Calu3 (cell line): ENCODE data around the gene ZNF775. TPM values are rescaled to one million over a fixed set of nuclear protein-coding genes. Genes with fewer than 3 reads are reported as not detected.

Experiments
- BruUV-seq: library from RNA; stranded (reverse); fragments of 400-500 nt; replicated peaks from 2 replicates; lab custom pipeline; 2021; lab: Mats Ljungman, UMichigan
- CTCF ChIA-PET: fragments of 300-600 bp; sonication (Branson Sonifier 250); formaldehyde crosslinking; loops from one replicate; lab custom pipeline; 2022; ENCODE audit warnings: antibody characterized with exemption; lab: Charles Lee
- DNase-seq: peaks from one replicate; pipeline ENCODE4 v3.0.0; 2022
- H3K27ac Mint-ChIP-seq: one replicate; pipeline ENCODE4 v1.8.0; 2022; ENCODE audit warnings: mixed read lengths; ENCODE audit not compliant: unreplicated experiment
- H3K27me3 Mint-ChIP-seq: one replicate; pipeline ENCODE4 v1.8.0; 2022; ENCODE audit warnings: mixed read lengths; ENCODE audit not compliant: unreplicated experiment
- H3K36me3 Mint-ChIP-seq: one replicate; pipeline ENCODE4 v1.8.0; 2022; ENCODE audit warnings: mild to moderate bottlenecking, moderate library complexity, mixed read lengths; ENCODE audit not compliant: insufficient read depth, unreplicated experiment
- H3K4me1 Mint-ChIP-seq: one replicate; pipeline ENCODE4 v1.8.0; 2022; ENCODE audit warnings: mild to moderate bottlenecking, low read depth, mixed read lengths; ENCODE audit not compliant: unreplicated experiment
- H3K4me3 Mint-ChIP-seq: one replicate; pipeline ENCODE4 v1.8.0; 2022; ENCODE audit warnings: mild to moderate bottlenecking, low read depth, moderate library complexity, mixed read lengths; ENCODE audit not compliant: unreplicated experiment
- H3K9me3 Mint-ChIP-seq: one replicate; pipeline ENCODE4 v1.8.0; 2022; ENCODE audit warnings: low read depth, mixed read lengths; ENCODE audit not compliant: unreplicated experiment
- intact Hi-C: fragments of 100-400 bp; cut with micrococcal nuclease; formaldehyde crosslinking; loops from one replicate; pipeline ENCODE4 v1.10.0; 2022; ENCODE audit not compliant: unreplicated experiment
- total RNA-seq: library from RNA; stranded (reverse); gene quantifications from 2 replicates; pipeline ENCODE4 v1.2.3, GENCODE V29; 2022
- TF ChIP-seq, protein P1 (sequence below): fragments of 200-600 bp; IDR thresholded peaks from one replicate; pipeline ENCODE4 v1.8.0; 2022; ENCODE audit warnings: antibody characterized with exemption; ENCODE audit not compliant: unreplicated experiment

Gene ZNF775
- total RNA-seq, 1 experiment from 2014 or later: 5.8 TPM

DNA sequence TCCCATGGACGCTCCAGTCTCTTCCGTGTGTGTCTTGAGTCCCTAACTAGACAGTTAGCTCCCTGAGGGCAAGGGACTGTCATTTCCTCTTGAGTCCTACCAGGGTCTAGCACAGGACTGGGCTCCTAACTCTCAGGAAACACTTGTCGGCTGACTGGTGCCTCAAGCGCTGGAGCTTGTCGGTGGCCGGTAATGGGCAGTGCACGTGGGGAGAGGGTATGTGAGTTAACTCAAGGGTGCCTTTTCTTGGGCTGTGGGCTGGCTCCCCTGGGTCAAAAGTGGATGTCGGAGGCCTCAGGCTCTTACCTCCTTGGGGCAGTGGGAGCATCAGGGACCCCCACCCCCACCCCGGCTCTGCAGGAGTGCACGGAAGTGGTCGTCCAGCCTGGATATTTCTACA lies 32.9 kb downstream of the ZNF775 start:
- intact Hi-C loops: no loop called here
- no peak overlapping the region for H3K27ac Mint-ChIP-seq
- H3K36me3 Mint-ChIP-seq: peaks cover 5% of the 10 kb centered on the region
- no TSS peak for BruUV-seq
- DNase-seq: no peak
- no peak overlapping the region for H3K4me3 Mint-ChIP-seq
- CTCF ChIA-PET: no interaction called here
- TF ChIP-seq, protein P1, sequence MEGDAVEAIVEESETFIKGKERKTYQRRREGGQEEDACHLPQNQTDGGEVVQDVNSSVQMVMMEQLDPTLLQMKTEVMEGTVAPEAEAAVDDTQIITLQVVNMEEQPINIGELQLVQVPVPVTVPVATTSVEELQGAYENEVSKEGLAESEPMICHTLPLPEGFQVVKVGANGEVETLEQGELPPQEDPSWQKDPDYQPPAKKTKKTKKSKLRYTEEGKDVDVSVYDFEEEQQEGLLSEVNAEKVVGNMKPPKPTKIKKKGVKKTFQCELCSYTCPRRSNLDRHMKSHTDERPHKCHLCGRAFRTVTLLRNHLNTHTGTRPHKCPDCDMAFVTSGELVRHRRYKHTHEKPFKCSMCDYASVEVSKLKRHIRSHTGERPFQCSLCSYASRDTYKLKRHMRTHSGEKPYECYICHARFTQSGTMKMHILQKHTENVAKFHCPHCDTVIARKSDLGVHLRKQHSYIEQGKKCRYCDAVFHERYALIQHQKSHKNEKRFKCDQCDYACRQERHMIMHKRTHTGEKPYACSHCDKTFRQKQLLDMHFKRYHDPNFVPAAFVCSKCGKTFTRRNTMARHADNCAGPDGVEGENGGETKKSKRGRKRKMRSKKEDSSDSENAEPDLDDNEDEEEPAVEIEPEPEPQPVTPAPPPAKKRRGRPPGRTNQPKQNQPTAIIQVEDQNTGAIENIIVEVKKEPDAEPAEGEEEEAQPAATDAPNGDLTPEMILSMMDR: no peak
- H3K27me3 Mint-ChIP-seq: no peaks in the 10 kb centered on the region
- H3K4me1 Mint-ChIP-seq: peaks cover 4% of the 10 kb centered on the region
- H3K9me3 Mint-ChIP-seq: no peaks in the 10 kb centered on the region

DNA sequence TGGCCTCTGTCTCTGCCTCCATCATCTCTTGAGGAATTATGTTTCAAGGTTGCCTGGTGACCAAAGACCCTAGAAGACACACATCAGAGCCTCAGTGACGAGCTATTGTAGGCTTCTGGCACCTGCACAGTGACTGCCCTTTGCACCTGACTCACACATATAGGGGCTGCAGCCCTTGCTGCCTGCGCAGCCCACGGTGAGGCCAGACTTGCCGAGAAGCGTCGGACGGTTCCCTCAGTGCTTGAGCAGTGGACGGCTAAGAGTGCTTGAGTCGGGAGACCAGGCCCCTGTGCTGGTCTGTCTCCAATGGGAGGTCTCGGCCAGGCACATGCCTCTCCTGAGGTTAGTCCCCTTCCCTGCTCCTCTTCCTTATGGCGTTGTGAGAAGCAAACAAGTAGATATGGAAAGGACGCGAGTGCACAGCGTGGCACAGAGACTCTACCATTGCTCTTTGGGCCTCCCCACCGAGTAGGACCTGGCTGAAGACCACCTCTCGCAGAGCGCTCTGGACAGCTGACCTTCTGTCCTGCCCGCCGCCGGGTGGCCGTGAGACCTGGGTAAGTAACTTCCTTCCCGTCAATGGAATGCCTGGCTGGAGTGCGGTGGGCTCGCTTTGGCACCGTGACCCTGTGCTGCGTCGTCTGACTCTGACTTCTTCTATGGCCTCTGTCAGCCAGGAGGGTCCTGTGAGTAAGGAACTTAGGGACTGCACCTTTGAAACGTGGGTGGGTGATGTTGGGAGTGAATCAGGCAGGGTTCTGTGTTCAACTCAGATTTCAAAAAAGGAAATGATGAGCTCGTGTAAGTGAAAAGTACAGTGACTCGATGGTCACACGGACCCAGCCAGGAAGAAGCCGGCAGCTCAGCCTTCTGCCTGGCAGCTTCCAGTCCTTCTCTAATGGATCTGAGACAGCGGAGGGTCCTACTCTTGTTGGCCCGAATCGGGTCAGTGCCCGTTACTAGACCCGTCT lies 33.7 kb downstream of the ZNF775 start:
- no peak overlapping the region for H3K27ac Mint-ChIP-seq
- CTCF ChIA-PET: interaction anchor here (0.6 kb wide), 1 partner anchor 110 kb away, joined by 5 read pairs; no protein-coding TSS in a partner anchor
- no peaks in the 10 kb centered on the region for H3K27me3 Mint-ChIP-seq
- no TSS peak for BruUV-seq
- no peak overlapping the region for H3K4me3 Mint-ChIP-seq
- peaks cover 5% of the 10 kb centered on the region for H3K36me3 Mint-ChIP-seq
- no peaks in the 10 kb centered on the region for H3K9me3 Mint-ChIP-seq
- DNase-seq: no peak
- TF ChIP-seq, protein P1: no peak
- intact Hi-C loops: no loop called here
- H3K4me1 Mint-ChIP-seq: no peaks in the 10 kb centered on the region

DNA sequence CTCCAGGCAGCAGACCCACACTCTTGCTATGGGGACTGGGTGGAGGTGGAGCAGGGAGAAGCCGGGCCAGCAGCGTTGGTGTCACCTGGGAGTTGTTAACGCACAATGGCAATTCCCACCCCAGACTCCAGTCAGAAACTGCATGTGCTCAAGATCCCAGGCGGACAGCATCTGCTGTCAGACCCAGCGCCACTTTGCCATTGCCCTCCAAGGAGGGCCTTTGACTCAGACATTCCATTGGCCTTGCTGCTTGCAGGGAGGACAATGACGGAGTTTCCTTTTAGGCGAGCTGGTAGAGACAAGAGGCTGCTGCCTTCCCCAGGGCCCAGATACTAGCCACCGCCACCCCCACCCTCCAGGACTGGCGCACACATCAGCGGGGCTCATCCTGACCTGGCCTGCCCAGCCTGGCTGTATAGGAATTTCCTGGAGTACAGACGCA lies 34.5 kb downstream of the ZNF775 start:
- BruUV-seq: no TSS peak
- intact Hi-C loops: no loop called here
- TF ChIP-seq, protein P1: no peak
- Mint-ChIP-seq H3K27me3 (no peaks in the 10 kb centered on the region), H3K27ac (no peak overlapping the region), H3K9me3 (no peaks in the 10 kb centered on the region), H3K36me3 (peaks cover 4% of the 10 kb centered on the region), H3K4me1 (no peaks in the 10 kb centered on the region), H3K4me3 (no peak overlapping the region)
- CTCF ChIA-PET: no interaction called here
- DNase-seq: no peak

DNA sequence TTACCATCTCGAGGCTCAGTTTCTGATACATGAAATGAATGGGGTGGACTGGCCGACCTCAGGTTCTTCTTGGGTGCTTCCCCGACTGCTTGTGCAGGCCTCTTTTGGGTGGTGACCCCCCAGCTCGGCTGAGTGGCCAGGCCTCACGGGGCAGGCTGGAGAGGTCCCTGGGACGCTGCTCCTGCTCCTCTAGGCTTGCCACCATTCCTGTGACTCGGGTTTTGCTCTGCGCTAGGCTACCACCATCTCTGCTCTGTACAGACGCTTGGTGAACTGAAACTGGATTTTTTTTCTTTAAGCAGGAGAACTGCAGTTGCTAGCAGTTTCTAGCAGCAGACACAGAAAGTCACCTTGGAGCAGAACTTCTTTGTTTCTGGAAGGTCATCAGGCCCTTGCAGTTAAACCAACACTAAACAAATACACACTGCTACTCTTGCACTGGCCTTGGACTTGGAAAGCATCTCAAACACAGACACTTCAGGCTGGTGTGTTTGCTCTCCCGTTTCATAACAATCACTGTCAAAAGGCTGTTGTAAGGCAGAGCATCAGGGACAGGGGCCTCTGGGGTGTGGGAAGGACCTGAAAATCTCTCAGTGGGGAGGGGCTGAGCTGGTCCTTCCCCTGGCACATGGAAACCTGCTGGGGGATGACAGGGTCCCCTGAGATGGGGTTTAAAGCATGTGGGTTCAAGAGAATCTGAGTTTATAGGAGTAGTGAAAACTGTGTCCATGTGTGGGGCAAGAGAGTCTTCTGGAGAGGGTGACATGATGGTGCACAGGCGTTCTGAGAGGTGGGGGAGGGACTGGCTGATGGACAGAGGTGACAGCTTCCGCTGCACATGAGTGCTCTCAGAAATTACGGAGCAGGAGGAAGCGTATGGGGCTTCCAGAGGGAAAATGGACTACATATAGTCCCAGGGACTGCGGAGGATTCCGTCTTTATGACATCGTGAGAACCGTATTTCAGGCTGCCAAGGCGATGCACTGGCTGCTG lies 36.3 kb downstream of the ZNF775 start:
- CTCF ChIA-PET: no interaction called here
- H3K4me1 Mint-ChIP-seq: no peaks in the 10 kb centered on the region
- H3K9me3 Mint-ChIP-seq: no peaks in the 10 kb centered on the region
- TF ChIP-seq, protein P1: no peak
- H3K4me3 Mint-ChIP-seq: no peak overlapping the region
- no peaks in the 10 kb centered on the region for H3K27me3 Mint-ChIP-seq
- intact Hi-C loops: no loop called here
- BruUV-seq: no TSS peak
- no peak overlapping the region for H3K27ac Mint-ChIP-seq
- DNase-seq: no peak
- H3K36me3 Mint-ChIP-seq: no peaks in the 10 kb centered on the region
